Mucosa of stomach (tissue), 1 donor: Measurements from ENCODE around the gene PCBP2.
"Not testable (repeated sequence)": the region's sequence is repeated elsewhere in the genome, so short reads cannot be mapped to it uniquely, and the experiment has no call there.

ENCODE experiments used
- H3K27me3 ChIP-seq: one replicate; pipeline ENCODE4 v1.7.0; 2013; ENCODE audit warnings: mild to moderate bottlenecking, low read length; ENCODE audit not compliant: control insufficient read depth, insufficient read depth
- H3K36me3 ChIP-seq: one replicate; pipeline ENCODE4 v1.7.0; 2013; ENCODE audit warnings: low read length; ENCODE audit not compliant: control insufficient read depth, insufficient read depth
- H3K4me1 ChIP-seq: one replicate; pipeline ENCODE4 v1.7.0; 2013; ENCODE audit warnings: mild to moderate bottlenecking, low read length; ENCODE audit not compliant: control insufficient read depth, insufficient read depth
- H3K4me3 ChIP-seq: one replicate; pipeline ENCODE4 v1.7.0; 2013; ENCODE audit warnings: low read length
- H3K9ac ChIP-seq: one replicate; pipeline ENCODE4 v1.7.0; 2013; ENCODE audit warnings: mild to moderate bottlenecking, low read length, moderate library complexity
- H3K9me3 ChIP-seq: one replicate; pipeline ENCODE4 v1.7.0; 2013; ENCODE audit warnings: mild to moderate bottlenecking, low read length, moderate library complexity; ENCODE audit not compliant: control insufficient read depth
- donor health status: Pancreatic carcinoma.

PCBP2 gene

DNA sequence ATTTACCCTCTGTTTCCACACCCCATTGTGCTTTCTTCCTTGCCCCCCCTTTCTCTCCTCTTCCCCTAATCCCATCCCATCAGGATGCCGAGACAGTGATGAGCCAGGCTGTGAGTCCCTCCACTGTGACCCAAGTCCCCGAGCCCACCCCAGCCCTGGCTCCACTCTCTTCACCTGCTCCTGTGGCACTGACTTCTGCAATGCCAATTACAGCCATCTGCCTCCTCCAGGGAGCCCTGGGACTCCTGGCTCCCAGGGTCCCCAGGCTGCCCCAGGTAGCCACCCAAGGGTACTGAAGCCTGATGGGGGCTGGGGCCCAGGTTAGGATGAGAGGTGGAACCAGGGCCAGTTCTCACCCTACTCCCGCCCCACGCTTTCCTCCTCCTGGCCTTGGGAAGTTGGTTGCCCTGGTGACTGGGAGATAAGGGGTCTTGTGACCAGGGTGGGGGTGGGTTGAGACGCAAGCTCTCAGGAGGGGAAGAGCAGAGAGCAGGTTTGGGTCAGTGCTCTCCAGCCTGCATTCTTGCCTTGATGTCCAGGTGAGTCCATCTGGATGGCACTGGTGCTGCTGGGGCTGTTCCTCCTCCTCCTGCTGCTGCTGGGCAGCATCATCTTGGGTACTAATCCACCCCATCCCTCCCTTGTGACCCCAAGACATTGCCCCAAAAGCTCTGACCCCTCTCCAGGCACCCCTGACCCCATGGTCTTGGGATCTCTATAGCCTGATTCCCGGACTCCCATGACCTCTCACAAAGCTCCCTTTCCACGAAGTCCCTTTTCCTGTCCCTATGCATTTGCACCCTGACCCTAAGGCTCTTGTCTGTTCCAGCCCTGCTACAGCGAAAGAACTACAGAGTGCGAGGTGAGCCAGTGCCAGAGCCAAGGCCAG lies 27.0 kb upstream of the PCBP2 start:
- H3K9ac ChIP-seq: no peak overlapping the region
- peaks cover 16% of the 10 kb centered on the region for H3K4me1 ChIP-seq
- H3K27me3 ChIP-seq: no peaks in the 10 kb centered on the region
- H3K36me3 ChIP-seq: no peaks in the 10 kb centered on the region
- no peak overlapping the region for H3K4me3 ChIP-seq
- no peaks in the 10 kb centered on the region for H3K9me3 ChIP-seq

DNA sequence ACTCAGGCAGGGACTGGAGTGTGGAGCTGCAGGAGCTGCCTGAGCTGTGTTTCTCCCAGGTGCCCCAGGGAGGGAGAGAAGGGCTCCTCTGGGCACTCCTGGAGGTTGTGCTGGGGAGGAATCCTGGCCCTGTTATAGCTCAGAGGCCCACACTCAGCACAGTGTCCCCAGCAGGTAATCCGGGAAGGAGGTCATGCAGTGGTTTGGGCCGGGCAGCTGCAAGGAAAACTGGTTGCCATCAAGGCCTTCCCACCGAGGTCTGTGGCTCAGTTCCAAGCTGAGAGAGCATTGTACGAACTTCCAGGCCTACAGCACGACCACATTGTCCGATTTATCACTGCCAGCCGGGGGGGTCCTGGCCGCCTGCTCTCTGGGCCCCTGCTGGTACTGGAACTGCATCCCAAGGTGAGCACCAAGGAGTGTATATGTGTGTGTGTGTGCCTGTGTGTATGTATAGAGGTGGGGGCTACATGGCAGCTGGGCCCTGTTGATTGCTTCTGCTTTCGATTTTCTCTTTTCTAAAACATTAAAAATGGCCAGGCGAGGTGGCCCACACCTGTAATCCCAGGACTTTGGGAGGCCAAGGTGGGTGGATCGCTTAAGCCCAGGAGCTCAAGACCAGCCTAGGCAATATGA lies 26.3 kb upstream of the PCBP2 start:
- H3K4me3 ChIP-seq: no peak overlapping the region
- H3K4me1 ChIP-seq: peaks cover 8% of the 10 kb centered on the region
- no peaks in the 10 kb centered on the region for H3K36me3 ChIP-seq
- no peaks in the 10 kb centered on the region for H3K27me3 ChIP-seq
- H3K9me3 ChIP-seq: no peaks in the 10 kb centered on the region
- no peak overlapping the region for H3K9ac ChIP-seq

DNA sequence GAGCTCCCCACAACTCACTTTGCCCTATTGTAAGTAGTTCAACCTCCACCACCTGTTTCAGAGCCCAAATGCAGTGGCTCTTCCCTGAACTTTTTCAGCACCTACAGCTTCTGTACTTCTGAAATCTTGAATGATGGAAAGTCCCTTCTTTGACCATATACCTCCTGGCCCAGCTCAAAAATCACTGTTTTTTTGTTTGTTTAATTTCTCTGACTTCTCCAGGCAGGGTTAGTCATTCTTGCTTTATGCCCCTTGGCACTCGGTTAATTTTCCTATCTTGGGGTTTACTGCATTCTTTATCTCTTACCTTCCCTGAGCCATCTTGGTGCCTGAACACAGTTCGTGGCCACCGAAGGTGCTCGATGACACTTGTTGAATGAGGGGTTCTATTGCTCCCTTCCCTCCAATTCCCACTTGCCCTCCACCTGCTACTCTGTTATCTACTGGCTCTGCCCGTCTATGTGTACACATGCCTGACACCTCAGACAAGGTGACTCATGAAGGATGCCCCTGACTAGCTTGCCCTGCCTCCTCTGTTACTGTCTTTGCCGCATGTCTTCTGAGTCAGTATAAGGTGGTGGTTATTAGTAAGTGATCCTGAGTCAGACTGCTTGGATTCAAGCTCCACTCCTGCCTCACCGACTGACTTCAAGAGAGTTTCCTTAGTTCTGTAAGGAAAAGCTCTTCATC lies 23.9 kb upstream of the PCBP2 start:
- no peak overlapping the region for H3K4me3 ChIP-seq
- H3K4me1 ChIP-seq: no peaks in the 10 kb centered on the region
- no peaks in the 10 kb centered on the region for H3K27me3 ChIP-seq
- H3K9ac ChIP-seq: no peak overlapping the region
- no peaks in the 10 kb centered on the region for H3K9me3 ChIP-seq
- H3K36me3 ChIP-seq: no peaks in the 10 kb centered on the region

DNA sequence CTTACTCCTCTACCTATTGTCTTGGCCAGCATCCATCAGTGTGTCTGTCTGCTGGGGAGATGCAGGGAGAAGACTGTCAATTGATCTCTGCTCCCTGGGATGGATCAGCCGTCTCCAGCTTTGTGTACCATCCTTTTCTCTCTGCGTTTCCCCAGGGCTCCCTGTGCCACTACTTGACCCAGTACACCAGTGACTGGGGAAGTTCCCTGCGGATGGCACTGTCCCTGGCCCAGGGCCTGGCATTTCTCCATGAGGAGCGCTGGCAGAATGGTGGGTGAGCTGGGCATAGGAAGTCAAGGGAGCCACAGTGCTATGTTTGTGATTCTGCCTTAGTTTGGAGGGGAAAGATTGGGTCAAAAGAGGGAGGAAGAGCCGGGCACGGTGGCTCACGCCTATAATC lies 23.2 kb upstream of the PCBP2 start:
- no peaks in the 10 kb centered on the region for H3K4me1 ChIP-seq
- no peaks in the 10 kb centered on the region for H3K27me3 ChIP-seq
- H3K9me3 ChIP-seq: no peaks in the 10 kb centered on the region
- H3K36me3 ChIP-seq: no peaks in the 10 kb centered on the region
- no peak overlapping the region for H3K4me3 ChIP-seq
- no peak overlapping the region for H3K9ac ChIP-seq

DNA sequence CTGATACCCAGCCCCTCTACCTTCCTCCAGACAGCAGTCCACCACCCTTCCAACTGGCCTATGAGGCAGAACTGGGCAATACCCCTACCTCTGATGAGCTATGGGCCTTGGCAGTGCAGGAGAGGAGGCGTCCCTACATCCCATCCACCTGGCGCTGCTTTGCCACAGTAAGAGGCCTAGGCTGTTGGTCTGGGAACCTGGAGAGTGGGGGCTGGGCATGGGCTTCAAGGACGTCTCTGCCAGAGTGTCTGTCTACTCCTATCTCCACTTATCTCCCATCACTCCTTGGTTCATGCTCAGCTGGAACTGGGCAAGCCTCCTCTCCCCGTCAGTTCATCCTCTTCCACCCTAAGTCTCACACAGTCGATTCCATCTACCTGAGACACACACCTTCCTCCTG lies 21.8 kb upstream of the PCBP2 start:
- Histone ChIP-seq H3K9me3 (no peaks in the 10 kb centered on the region), H3K4me3 (no peak overlapping the region), H3K4me1 (no peaks in the 10 kb centered on the region), H3K27me3 (no peaks in the 10 kb centered on the region), H3K9ac (no peak overlapping the region), H3K36me3 (no peaks in the 10 kb centered on the region)

DNA sequence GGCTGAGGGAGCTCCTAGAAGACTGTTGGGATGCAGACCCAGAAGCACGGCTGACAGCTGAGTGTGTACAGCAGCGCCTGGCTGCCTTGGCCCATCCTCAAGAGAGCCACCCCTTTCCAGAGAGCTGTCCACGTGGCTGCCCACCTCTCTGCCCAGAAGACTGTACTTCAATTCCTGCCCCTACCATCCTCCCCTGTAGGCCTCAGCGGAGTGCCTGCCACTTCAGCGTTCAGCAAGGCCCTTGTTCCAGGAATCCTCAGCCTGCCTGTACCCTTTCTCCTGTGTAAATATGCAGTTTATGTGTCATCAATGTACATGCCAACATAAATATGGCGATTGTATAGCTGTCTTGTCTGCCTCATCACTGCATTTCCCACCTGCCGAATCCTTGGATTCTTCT lies 20.7 kb upstream of the PCBP2 start:
- H3K36me3 ChIP-seq: no peaks in the 10 kb centered on the region
- H3K4me1 ChIP-seq: no peaks in the 10 kb centered on the region
- no peak overlapping the region for H3K4me3 ChIP-seq
- H3K27me3 ChIP-seq: no peaks in the 10 kb centered on the region
- no peaks in the 10 kb centered on the region for H3K9me3 ChIP-seq
- no peak overlapping the region for H3K9ac ChIP-seq

DNA sequence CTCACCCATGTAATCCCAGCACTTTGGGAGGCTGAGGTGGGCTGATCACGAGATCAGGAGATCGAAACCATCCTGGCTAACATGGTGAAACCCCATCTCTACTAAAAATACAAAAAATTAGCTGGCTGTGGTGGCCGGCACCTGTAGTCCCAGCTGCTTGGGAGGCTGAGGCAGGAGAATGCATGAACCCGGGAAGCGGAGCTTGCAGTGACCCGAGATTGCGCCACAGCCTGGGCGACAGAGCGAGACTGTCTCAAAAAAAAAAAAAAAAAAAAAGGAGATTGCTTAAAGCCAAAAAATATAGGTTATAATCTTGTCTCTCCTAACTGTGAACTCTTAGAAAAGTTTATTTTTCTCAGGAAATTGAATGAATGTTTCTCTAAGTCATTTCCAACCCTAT lies 16.6 kb upstream of the PCBP2 start:
- not testable (repeated sequence) for H3K36me3 ChIP-seq, H3K9me3 ChIP-seq, H3K9ac ChIP-seq, H3K27me3 ChIP-seq, H3K4me1 ChIP-seq, H3K4me3 ChIP-seq

DNA sequence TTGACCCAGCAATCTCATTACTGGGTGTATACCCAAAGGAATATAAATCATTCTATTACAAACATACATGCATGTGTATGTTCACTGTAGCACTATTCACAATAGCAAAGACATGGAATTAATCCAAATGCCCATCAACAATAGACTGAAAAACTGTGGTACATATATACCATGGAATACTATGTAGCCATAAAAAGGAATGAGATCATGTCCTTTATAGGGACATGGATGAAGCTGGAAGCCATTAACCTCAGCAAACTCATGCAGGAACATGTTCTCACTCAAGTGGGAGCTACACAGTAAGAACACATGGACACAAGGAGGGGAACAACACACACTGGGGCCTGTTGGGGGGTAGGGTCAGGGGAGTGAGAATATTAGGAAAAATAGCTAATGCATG lies 12.3 kb upstream of the PCBP2 start:
- not testable (repeated sequence) for H3K9me3 ChIP-seq, H3K27me3 ChIP-seq, H3K4me3 ChIP-seq, H3K9ac ChIP-seq, H3K36me3 ChIP-seq
- peaks cover 14% of the 10 kb centered on the region for H3K4me1 ChIP-seq

DNA sequence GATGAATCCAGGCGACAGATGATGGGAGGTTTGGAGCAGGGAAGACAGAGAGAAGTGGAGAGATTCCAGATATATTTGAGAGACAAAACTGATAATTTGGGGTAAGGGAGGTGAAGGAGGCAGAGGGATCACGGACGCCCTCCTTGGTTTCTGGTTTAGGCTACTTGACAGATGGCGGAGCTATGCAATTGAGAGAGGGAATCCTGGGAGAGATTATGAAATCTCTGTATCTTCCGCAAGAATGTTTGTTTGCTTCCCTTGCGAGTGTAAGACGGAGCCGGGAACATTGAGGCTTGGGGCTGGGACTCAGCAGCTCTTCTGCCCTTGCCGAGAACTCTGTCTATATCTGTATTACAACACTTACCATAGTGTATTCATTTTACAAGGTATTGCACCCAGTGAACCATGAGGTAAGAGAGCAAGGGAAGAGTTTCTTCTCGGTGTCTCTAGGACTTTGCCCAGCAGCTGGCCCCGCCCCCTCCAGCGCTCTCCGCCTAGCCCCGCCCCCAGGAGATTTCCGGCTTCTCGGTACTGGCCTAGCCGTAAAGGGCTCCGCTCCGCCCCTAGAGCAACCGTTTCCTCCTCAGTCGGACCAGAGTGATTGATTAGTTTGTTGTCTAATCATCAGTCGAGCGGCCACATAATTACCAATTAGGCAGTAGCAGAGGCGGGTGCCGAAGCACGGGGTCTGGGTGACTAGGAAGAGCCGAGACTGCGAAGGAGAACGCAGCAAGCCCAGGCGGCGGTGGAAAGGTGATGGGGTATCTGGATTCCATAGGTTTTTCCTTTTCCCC lies 10.7 kb upstream of the PCBP2 start, which contains the start of gene PRR13:
TSS of gene PRR13 (plus strand) at position 695 of the 794 bp plus-strand sequence. CDS start 981 bp downstream, outside the sequence.
- no peaks in the 10 kb centered on the region for H3K27me3 ChIP-seq

DNA sequence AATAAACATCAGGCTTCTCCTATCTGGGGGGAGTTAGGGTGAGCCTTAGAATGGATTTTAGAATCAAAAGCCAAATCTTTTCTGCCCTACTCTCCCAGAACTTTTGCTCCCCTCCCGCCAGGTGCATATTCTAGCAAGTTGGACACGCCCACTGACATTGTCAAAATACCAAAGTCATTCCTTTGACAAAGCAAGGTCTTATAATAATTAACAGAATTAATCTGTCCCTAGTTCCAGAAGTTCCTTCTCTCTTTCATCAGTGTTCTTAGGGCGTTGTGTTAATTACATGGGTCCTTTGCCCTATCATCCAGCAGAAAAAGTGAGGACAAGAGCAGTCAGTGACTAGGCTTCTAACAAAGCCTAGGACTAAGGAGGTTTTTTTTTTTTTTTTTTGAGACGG lies 7.9 kb upstream of the PCBP2 start:
- H3K9me3 ChIP-seq: no peaks in the 10 kb centered on the region
- H3K4me1 ChIP-seq: peaks cover 18% of the 10 kb centered on the region
- H3K27me3 ChIP-seq: no peaks in the 10 kb centered on the region
- H3K9ac ChIP-seq: no peak overlapping the region
- peaks cover 5% of the 10 kb centered on the region for H3K36me3 ChIP-seq
- no peak overlapping the region for H3K4me3 ChIP-seq

More for the DNA sequence above, 10.7 kb upstream of the PCBP2 start, which contains the start of gene PRR13:
- Histone ChIP-seq H3K36me3 (peaks cover 5% of the 10 kb centered on the region), H3K4me1 (peaks cover 18% of the 10 kb centered on the region), H3K4me3 (peak within 1 kb of the TSS; percentile 89), H3K9ac (peak within 1 kb of the TSS; percentile 97), H3K9me3 (no peaks in the 10 kb centered on the region)

DNA sequence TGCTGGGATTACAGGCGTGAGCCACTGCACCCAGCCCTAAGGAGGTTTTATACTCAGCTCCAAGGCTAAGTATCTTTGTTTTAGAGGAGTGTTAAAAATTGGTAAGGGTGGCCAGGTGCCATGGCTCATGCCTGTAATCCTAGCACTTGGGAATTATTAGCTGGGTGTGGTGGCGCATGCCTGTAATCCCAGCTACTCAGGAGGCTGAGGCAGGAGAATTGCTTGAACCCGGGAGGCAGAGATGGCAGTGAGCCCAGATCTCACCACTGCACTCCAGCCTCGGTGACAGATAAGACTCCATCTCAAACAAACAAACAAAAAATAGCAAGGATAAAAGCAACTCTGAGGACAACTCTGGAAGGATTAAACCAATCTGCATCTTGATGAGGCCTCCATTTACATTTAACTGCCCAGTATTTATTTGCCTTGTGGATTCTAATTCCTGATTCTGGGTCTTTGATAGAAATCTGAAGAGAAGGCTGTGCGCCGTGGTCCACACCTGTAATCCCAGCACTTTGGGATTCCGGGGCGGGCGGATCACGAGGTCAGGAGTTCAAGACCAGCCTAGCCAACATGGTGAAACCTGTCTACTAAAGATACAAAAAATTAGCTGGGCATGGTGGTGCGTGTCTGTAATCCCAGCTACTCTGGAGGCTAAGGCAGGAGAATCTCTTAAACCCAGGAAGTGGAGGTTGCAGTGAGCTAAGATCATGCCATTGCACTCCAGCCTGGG lies 7.1 kb upstream of the PCBP2 start:
- not testable (repeated sequence) for H3K27me3 ChIP-seq, H3K36me3 ChIP-seq, H3K9me3 ChIP-seq, H3K4me3 ChIP-seq
- H3K4me1 ChIP-seq: peaks cover 18% of the 10 kb centered on the region
- peak overlapping the region; percentile 7 for H3K9ac ChIP-seq
